Astrocyte (in vitro differentiated cells and primary cell): ENCODE measurements around the gene COPB2.

Experiments used
- EZH2 ChIP-seq: IDR thresholded peaks from 2 replicates; pipeline ENCODE4 v1.6.1; 2012; ENCODE audit warnings: mild to moderate bottlenecking, low read length, inconsistent platforms; ENCODE audit not compliant: insufficient read depth
- TF ChIP-seq, protein P1 (sequence below): IDR thresholded peaks from 2 replicates; pipeline ENCODE4 v1.5.1; 2011; ENCODE audit warnings: low read depth, mild to moderate bottlenecking, inconsistent platforms, low read length, moderate library complexity; ENCODE audit not compliant: insufficient read depth

DNA sequence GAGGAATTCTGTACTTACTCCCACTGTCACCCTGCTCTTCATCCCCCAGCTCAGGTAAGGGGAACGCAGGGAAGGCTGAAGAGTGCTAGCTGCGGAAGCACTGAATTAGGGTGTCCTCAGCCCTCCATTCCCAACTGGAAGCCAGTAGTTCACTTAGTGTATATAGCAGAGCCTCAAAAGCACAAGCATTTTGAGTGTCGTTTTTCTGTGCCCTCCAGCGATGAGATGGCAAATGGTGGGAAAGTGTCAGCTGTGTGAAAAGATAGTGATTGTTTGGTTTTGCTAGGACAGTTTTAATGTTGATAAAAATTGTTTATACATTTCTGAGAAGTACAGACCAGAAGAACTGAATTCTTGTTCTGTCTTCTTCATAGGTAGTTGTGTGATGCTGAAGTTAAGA is 34.8 kb downstream of the COPB2 start:
- TF ChIP-seq, protein P1, sequence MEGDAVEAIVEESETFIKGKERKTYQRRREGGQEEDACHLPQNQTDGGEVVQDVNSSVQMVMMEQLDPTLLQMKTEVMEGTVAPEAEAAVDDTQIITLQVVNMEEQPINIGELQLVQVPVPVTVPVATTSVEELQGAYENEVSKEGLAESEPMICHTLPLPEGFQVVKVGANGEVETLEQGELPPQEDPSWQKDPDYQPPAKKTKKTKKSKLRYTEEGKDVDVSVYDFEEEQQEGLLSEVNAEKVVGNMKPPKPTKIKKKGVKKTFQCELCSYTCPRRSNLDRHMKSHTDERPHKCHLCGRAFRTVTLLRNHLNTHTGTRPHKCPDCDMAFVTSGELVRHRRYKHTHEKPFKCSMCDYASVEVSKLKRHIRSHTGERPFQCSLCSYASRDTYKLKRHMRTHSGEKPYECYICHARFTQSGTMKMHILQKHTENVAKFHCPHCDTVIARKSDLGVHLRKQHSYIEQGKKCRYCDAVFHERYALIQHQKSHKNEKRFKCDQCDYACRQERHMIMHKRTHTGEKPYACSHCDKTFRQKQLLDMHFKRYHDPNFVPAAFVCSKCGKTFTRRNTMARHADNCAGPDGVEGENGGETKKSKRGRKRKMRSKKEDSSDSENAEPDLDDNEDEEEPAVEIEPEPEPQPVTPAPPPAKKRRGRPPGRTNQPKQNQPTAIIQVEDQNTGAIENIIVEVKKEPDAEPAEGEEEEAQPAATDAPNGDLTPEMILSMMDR = no peak
- no peak for TF ChIP-seq EZH2
